Adrenal gland (tissue), 5 donors: ENCODE measurements around the gene TNFRSF18.

ENCODE experiments used
- CTCF ChIP-seq, 6 experiments: fragments of 450-650 bp in 4 of 6; fragments of 200-600 bp in 2 of 6; sonication (generic) in 1 of 6; IDR thresholded peaks; 1 replicate in 5 of 6; 2 replicates in 1 of 6; pipeline versions ENCODE4 v1.5.1 to v1.8.0; 2016 to 2021; ENCODE audit warnings: antibody characterized with exemption in 6 of 6, mild to moderate bottlenecking in 2 of 6, moderate library complexity in 1 of 6
- POLR2A ChIP-seq, 2 donors: fragments of 450-650 bp; IDR thresholded peaks; one replicate each; pipeline ENCODE4 v1.6.1; 2017; ENCODE audit warnings: antibody characterized with exemption in 2 of 2, mild to moderate bottlenecking in 2 of 2, moderate library complexity in 1 of 2
- donor health status: DM: no; HTN: no; CAD: no.

GRCh38 chr1:1189111-1189510 lies 17.3 kb downstream of the TNFRSF18 start:
- TF ChIP-seq CTCF (IDR thresholded peaks at IDR 0.05) (no peak), POLR2A (IDR thresholded peaks at IDR 0.05) (no peak)
